Kidney tubule cell (primary cell): ENCODE data around the gene TLE6.
"Not testable (repeated sequence)": the region's sequence is repeated elsewhere in the genome, so short reads cannot be mapped to it uniquely, and the experiment has no call there.

Source experiments
- DNase-seq: peaks from one replicate; pipeline ENCODE4 v3.0.0-alpha.2; 2018; ENCODE audit warnings: low spot score

The TLE6 gene

GRCh38 chr19:2977001-2977745, at the start of gene TLE6:
Gene TLE6, plus strand, starts transcription at chr19:2977564. Its CDS starts 670 bp downstream, at chr19:2978234.
- DNase-seq, result peak; percentile 95

- DNase-seq, result no peak
These were observed 43.9 kb upstream of the TLE6 start for GRCh38 chr19:2933490-2933910.

- not testable (repeated sequence) for DNase-seq
These were observed 41.5 kb upstream of the TLE6 start for GRCh38 chr19:2935863-2936262.

- no peak for DNase-seq
These were observed 34.3 kb upstream of the TLE6 start for GRCh38 chr19:2942928-2943640.

GRCh38 chr19:2944403-2944774, 33.0 kb upstream of the TLE6 start:
- DNase-seq, result no peak

- peak; percentile 99 for DNase-seq
These were observed 32.4 kb upstream of the TLE6 start, which contains the start of gene ZNF77 for GRCh38 chr19:2944775-2945574. Gene ZNF77, minus strand, starts transcription at chr19:2944971. Its CDS starts 131 bp downstream, at chr19:2944840.

- no peak for DNase-seq
These were observed 31.7 kb upstream of the TLE6 start for GRCh38 chr19:2945575-2946184.

- DNase-seq, result peak; percentile 32
These were observed 27.5 kb upstream of the TLE6 start for GRCh38 chr19:2949939-2950285.

GRCh38 chr19:2950286-2951124, 26.9 kb upstream of the TLE6 start:
- peak; percentile 99 for DNase-seq

- peak; percentile 85 for DNase-seq
These were observed 24.3 kb upstream of the TLE6 start for GRCh38 chr19:2952953-2953481.

- no peak for DNase-seq
These were observed 20.2 kb upstream of the TLE6 start for GRCh38 chr19:2957160-2957559.

- DNase-seq, result no peak
These were observed 17.2 kb upstream of the TLE6 start for GRCh38 chr19:2960120-2960519.

- DNase-seq, result peak; percentile 85
These were observed 15.2 kb upstream of the TLE6 start for GRCh38 chr19:2962018-2962670.

- DNase-seq, result no peak
These were observed 14.2 kb upstream of the TLE6 start for GRCh38 chr19:2963122-2963521.

- DNase-seq, result peak; percentile 79
These were observed 13.7 kb upstream of the TLE6 start for GRCh38 chr19:2963631-2964030.

GRCh38 chr19:2964874-2965273, 12.5 kb upstream of the TLE6 start:
- no peak for DNase-seq

GRCh38 chr19:2967972-2968371, 9.4 kb upstream of the TLE6 start:
- no peak for DNase-seq

GRCh38 chr19:2969104-2969504, 8.3 kb upstream of the TLE6 start:
- no peak for DNase-seq

GRCh38 chr19:2970201-2970835, 7.0 kb upstream of the TLE6 start:
- peak; percentile 76 for DNase-seq

- DNase-seq, result no peak
These were observed 4.1 kb upstream of the TLE6 start for GRCh38 chr19:2973229-2973628.
